Heart right ventricle (tissue), 16 donors: Measurements from ENCODE around the gene BRSK1. TPM values are rescaled to one million over a fixed set of nuclear protein-coding genes. Genes with fewer than 3 reads are reported as not detected.
A peak's percentile ranks its signal among the peaks of the same experiment; 100 is the strongest.

Experiments used
- ATAC-seq, 8 donors: fragments of 200-7000 bp; cut with Tn5 transposase; one replicate each; pipeline ENCODE4 v1.9.1; 2020; ENCODE audit warnings: mild to moderate bottlenecking in 8 of 8, moderate library complexity in 8 of 8, moderate number of reproducible peaks in 1 of 8
- DNase-seq, 2 donors: peaks; one replicate each; pipeline ENCODE4 v3.0.0-alpha.2; 2020
- H3K27ac ChIP-seq, 10 donors: fragments of 200-600 bp; sonication (generic) in 2 of 10; one replicate each; pipeline versions ENCODE4 v1.5.0 to v1.8.0; 2020 to 2022; ENCODE audit warnings: mild to moderate bottlenecking in 3 of 10
- H3K27me3 ChIP-seq, 7 donors: fragments of 200-600 bp; one replicate each; pipeline ENCODE4 v1.8.0; 2021 to 2022; ENCODE audit warnings: mild to moderate bottlenecking in 2 of 7
- H3K36me3 ChIP-seq, 9 donors: fragments of 200-600 bp; sonication (generic) in 1 of 9; one replicate each; pipeline versions ENCODE4 v1.5.0 to v1.8.0; 2020 to 2022; ENCODE audit warnings: mild to moderate bottlenecking in 2 of 9
- H3K4me1 ChIP-seq, 9 donors: fragments of 200-600 bp; sonication (generic) in 1 of 9; one replicate each; pipeline versions ENCODE4 v1.5.0 to v1.8.0; 2020 to 2022; ENCODE audit warnings: mild to moderate bottlenecking in 4 of 9
- H3K4me3 ChIP-seq, 10 donors: fragments of 200-600 bp; sonication (generic) in 2 of 10; one replicate each; pipeline versions ENCODE4 v1.5.0 to v1.8.0; 2020 to 2022; ENCODE audit warnings: mild to moderate bottlenecking in 7 of 10, moderate library complexity in 2 of 10
- H3K9me3 ChIP-seq, 11 donors: fragments of 200-600 bp in 10 of 11; sonication (generic) in 2 of 11; one replicate each; pipeline versions ENCODE4 v1.5.0 to v1.8.0; 2013 to 2022; ENCODE audit warnings: mild to moderate bottlenecking in 2 of 11, control low read depth in 1 of 11, moderate library complexity in 1 of 11
- WGBS, 2 donors: extraction: QIAGEN DNeasy Blood & Tissue Kit; methylation state at CpG; one replicate each; pipeline ENCODE4 v1.1.7; 2013; ENCODE audit warnings: inconsistent platforms in 1 of 2; 5-methylcytosine and 5-hydroxymethylcytosine counted together
- intact Hi-C, 10 donors: fragments of 100-400 bp; cut with DNase I; formaldehyde crosslinking; loops; one replicate each; pipeline versions ENCODE4 v1.11.1 to v1.14.2; 2022
- polyA plus RNA-seq, 2 donors: library from polyadenylated mRNA; stranded (reverse); fragments of 200-250 nt; gene quantifications; one replicate each; pipeline ENCODE4 v1.2.3, GENCODE V29; 2013
- total RNA-seq, 10 donors: library from RNA; stranded (reverse); fragmentation: NEBNext Ultra II Directional in 3 of 10; extraction: Animal tissue kit (Norgen Biotek cat#: 25700) in 3 of 10; gene quantifications; one replicate each; pipeline versions ENCODE4 v1.2.1 to v1.2.4, GENCODE V29; 2021 to 2023
- TF ChIP-seq, protein P1 (sequence below), 9 donors: fragments of 200-600 bp; sonication (generic) in 2 of 9; IDR thresholded peaks; one replicate each; pipeline versions ENCODE4 v1.5.0 to v1.8.0; 2021 to 2022; ENCODE audit warnings: antibody characterized with exemption in 9 of 9, mild to moderate bottlenecking in 5 of 9, moderate library complexity in 1 of 9
- donor health status: Arrhythmogenic right ventricular cardiomyopathy.
- donor health status: ischemic (EF 13 %, LVEDD 7.1; RV severe dilation, severe dysfunction).
- donor health status: healthy with polysubstance abuse.
- donor health status: DM: no; HTN: yes; CAD: no.
- donor health status: DM: no; HTN: no; CAD: no.
- donor health status: ischemic (EF 25% LVEDD 6.9; RV normal size, moderate dysfunction).
- donor health status: ischemic (EF 25% LVEDD 5.7; RV mildly dilated, moderate dysfunction).
- donor health status: healthy.
- donor health status: DM: yes; HTN: yes; CAD: no.
- donor health status: Ischemic cardiomyopathy.
- donor health status: ischemic (EF 35%, LVEDD 5.7; RV mildly dilated, moderate dysfunction).
- donor health status: nonischemic (EF 11% LVEDD 7.7; RV severe dilation, severe dysfunction).
- donor health status: DM: yes; HTN: yes; CAD: no.
- donor health status: PGD.
- donor health status: ischemic (EF 29% LVEDD 5.4; RV normal size, mild dysfunction).
- donor health status: nonischemic (EF 23%, LVEDD 6.1; RV moderate dilation, normal function).

The BRSK1 gene
- total and polyA plus RNA-seq, 12 donors = 1.8 to 12.6 (median 3.2) TPM

DNA sequence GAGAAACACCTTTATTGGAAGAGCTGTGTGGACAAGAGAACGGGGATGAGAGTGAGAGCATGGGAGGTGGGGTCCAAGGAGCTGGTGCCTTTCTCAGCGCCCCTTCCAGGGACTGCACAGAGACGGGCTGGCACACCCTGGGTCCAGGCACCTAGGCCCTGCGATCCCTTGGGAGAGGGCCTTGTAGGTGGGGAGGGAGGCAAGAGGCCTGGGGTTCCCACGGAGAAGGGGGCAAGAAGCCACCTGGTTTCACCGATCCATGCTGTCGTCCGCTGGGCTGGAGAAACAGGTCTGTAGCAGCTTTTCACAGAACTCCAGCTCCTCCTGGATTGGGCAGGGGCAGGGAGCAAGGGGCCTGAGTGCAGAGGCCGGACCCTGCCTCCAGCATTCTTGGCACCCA lies 21.4 kb upstream of the BRSK1 start:
- no peaks in the 10 kb centered on the region for H3K27me3 ChIP-seq
- intact Hi-C loops = no loop called here
- H3K4me1 ChIP-seq = peaks cover 4 to 18% (median 16%) of the 10 kb centered on the region in 9 donors
- ATAC-seq (no peak), DNase-seq (no peak)
- H3K4me3 ChIP-seq = no peak overlapping the region
- no peaks in the 10 kb centered on the region for H3K9me3 ChIP-seq
- H3K36me3 ChIP-seq = peaks cover 0 to 15% (median 0%) of the 10 kb centered on the region in 9 donors
- TF ChIP-seq, protein P1, sequence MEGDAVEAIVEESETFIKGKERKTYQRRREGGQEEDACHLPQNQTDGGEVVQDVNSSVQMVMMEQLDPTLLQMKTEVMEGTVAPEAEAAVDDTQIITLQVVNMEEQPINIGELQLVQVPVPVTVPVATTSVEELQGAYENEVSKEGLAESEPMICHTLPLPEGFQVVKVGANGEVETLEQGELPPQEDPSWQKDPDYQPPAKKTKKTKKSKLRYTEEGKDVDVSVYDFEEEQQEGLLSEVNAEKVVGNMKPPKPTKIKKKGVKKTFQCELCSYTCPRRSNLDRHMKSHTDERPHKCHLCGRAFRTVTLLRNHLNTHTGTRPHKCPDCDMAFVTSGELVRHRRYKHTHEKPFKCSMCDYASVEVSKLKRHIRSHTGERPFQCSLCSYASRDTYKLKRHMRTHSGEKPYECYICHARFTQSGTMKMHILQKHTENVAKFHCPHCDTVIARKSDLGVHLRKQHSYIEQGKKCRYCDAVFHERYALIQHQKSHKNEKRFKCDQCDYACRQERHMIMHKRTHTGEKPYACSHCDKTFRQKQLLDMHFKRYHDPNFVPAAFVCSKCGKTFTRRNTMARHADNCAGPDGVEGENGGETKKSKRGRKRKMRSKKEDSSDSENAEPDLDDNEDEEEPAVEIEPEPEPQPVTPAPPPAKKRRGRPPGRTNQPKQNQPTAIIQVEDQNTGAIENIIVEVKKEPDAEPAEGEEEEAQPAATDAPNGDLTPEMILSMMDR (IDR thresholded peaks at IDR 0.05) = no peak
- WGBS, 2 donors = 96 to 99% methylated on average over 9 of the region's 9 CpGs
- H3K27ac ChIP-seq = no peak overlapping the region

DNA sequence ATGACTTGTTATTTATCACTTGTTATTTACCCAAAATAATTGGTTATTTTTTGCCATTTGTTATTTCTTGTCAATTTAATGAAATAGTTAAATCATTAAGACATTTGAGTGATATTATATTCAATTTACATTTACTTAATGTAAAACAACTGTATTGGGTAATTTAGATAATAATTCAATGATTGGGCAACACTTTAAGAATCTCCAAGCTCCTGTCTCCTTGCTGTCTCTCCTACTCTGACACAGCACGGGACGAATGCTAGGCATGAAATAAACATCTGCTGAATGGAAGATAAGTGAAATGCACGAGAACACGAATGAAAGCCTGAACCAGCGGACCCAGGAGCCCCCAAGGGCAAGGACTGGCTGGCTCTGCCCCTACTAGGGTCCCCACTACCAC lies 19.3 kb upstream of the BRSK1 start:
- intact Hi-C loops = no loop called here
- ATAC-seq (no peak), DNase-seq (no peak)
- no peaks in the 10 kb centered on the region for H3K9me3 ChIP-seq
- no peak overlapping the region for H3K27ac ChIP-seq
- 84 to 90% methylated on average over 5 of the region's 5 CpGs for WGBS, 2 donors
- TF ChIP-seq, protein P1 (IDR thresholded peaks at IDR 0.05) = no peak
- no peaks in the 10 kb centered on the region for H3K27me3 ChIP-seq
- no peak overlapping the region for H3K4me3 ChIP-seq
- peaks cover 4 to 10% (median 7%) of the 10 kb centered on the region in 9 donors for H3K4me1 ChIP-seq
- peaks cover 0 to 31% (median 0%) of the 10 kb centered on the region in 9 donors for H3K36me3 ChIP-seq

DNA sequence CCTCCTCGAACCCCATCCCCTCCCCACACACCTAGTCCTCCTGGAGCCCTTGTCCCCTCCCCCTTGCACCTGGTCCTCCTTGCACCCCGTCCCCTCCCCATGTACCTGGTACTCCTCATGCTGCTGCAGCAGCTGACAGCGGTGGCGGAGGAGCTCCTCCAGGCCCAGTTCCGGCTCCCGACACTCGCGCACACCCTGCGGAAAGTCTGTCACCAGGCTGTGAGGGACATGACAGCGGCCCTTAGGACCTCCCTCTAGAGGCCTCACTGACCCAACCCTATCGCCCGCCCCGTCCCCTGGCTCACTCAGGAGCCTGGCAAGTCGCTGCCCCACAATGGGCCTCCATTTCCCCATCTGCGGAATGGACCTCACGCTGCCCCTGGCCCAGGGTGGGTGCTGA lies 18.6 kb upstream of the BRSK1 start:
- DNase-seq (no peak), ATAC-seq (no peak)
- WGBS, 2 donors = 90 to 92% methylated on average over 16 of the region's 16 CpGs
- Histone ChIP-seq H3K36me3 (peaks cover 0 to 37% (median 0%) of the 10 kb centered on the region in 9 donors), H3K27ac (no peak overlapping the region), H3K4me3 (no peak overlapping the region), H3K9me3 (no peaks in the 10 kb centered on the region), H3K27me3 (no peaks in the 10 kb centered on the region), H3K4me1 (peaks cover 0 to 4% (median 1%) of the 10 kb centered on the region in 9 donors)
- intact Hi-C loops = no loop called here
- TF ChIP-seq, protein P1 (IDR thresholded peaks at IDR 0.05) = no peak

GRCh38 chr19:55265723-55266386 lies 17.9 kb upstream of the BRSK1 start:
- Histone ChIP-seq H3K27ac (no peak overlapping the region), H3K9me3 (no peaks in the 10 kb centered on the region), H3K27me3 (no peaks in the 10 kb centered on the region), H3K4me1 (no peaks in the 10 kb centered on the region), H3K36me3 (peaks cover 0 to 41% (median 0%) of the 10 kb centered on the region in 9 donors), H3K4me3 (no peak overlapping the region)
- DNase-seq = no peak
- intact Hi-C loops = no loop called here
- TF ChIP-seq, protein P1 (IDR thresholded peaks at IDR 0.05) = no peak
- 87 to 98% methylated on average over 12 of the region's 12 CpGs for WGBS, 2 donors
- ATAC-seq = peak in 2 of 8 donors; percentile 6 to 23
